Keratinocyte (primary cell): ENCODE measurements around the gene ASB15. TPM values are rescaled to one million over a fixed set of nuclear protein-coding genes. Genes with fewer than 3 reads are reported as not detected.

Experiments
- DNase-seq: peaks from one replicate; pipeline ENCODE4 v3.0.0-alpha.2; 2011; ENCODE audit warnings: low read depth, missing footprints, low spot score
- FAIRE-seq: peaks from 2 replicates; lab custom pipeline; 2011; peaks lifted over from hg19 to GRCh38; lab: Jason Lieb, UNC
- H2AFZ ChIP-seq: 2 replicates; pipeline ENCODE4 v1.6.0; 2012; ENCODE audit warnings: low read length, control low read depth, inconsistent platforms; ENCODE audit not compliant: control insufficient read depth
- H3K27ac ChIP-seq: 2 replicates; pipeline ENCODE4 v1.5.1; 2011; ENCODE audit warnings: low read length; ENCODE audit not compliant: control insufficient read depth, insufficient read depth
- H3K27me3 ChIP-seq: 3 replicates; pipeline ENCODE4 v1.6.0; 2011; ENCODE audit warnings: low read length; ENCODE audit not compliant: control insufficient read depth, insufficient read depth; ENCODE audit errors: extremely low read depth
- H3K36me3 ChIP-seq, 2 experiments: 2 replicates in 1 of 2; 3 replicates in 1 of 2; pipeline ENCODE4 v1.5.1; 2011; ENCODE audit warnings: low read length in 2 of 2, mild to moderate bottlenecking in 1 of 2; ENCODE audit not compliant: control insufficient read depth in 2 of 2, insufficient read depth in 2 of 2; ENCODE audit errors: extremely low read depth in 1 of 2
- H3K4me1 ChIP-seq: 3 replicates; pipeline ENCODE4 v1.5.1; 2011; ENCODE audit warnings: low read length; ENCODE audit not compliant: control insufficient read depth, insufficient read depth; ENCODE audit errors: extremely low read depth
- H3K4me2 ChIP-seq: 3 replicates; pipeline ENCODE4 v1.6.0; 2011; ENCODE audit warnings: low read depth, low read length; ENCODE audit not compliant: control insufficient read depth, insufficient read depth; ENCODE audit errors: extremely low read depth
- H3K4me3 ChIP-seq, 3 experiments: fragments of 200-600 bp in 1 of 3; sonication (generic) in 1 of 3; 2 replicates in 2 of 3; 3 replicates in 1 of 3; pipeline ENCODE4 v1.5.1; 2011 to 2016; ENCODE audit warnings: low read length in 3 of 3, mild to moderate bottlenecking in 3 of 3, control low read depth in 2 of 3, inconsistent platforms in 1 of 3, low read depth in 1 of 3, mixed read lengths in 1 of 3, mixed run types in 1 of 3, moderate library complexity in 1 of 3; ENCODE audit not compliant: control insufficient read depth in 2 of 3, insufficient read depth in 2 of 3; ENCODE audit errors: extremely low read depth in 1 of 3
- H3K79me2 ChIP-seq: 2 replicates; pipeline ENCODE4 v1.6.0; 2012; ENCODE audit warnings: low read length; ENCODE audit not compliant: control insufficient read depth, insufficient read depth
- H3K9ac ChIP-seq: 3 replicates; pipeline ENCODE4 v1.6.0; 2011; ENCODE audit warnings: low read length; ENCODE audit not compliant: control insufficient read depth, insufficient read depth; ENCODE audit errors: extremely low read depth
- H3K9me1 ChIP-seq: 3 replicates; pipeline ENCODE4 v1.6.0; 2011; ENCODE audit warnings: low read length; ENCODE audit not compliant: control insufficient read depth, insufficient read depth; ENCODE audit errors: extremely low read depth
- H3K9me3 ChIP-seq: 2 replicates; pipeline ENCODE4 v1.5.1; 2012; ENCODE audit warnings: low read depth, low read length; ENCODE audit not compliant: control insufficient read depth
- H4K20me1 ChIP-seq: 3 replicates; pipeline ENCODE4 v1.6.0; 2011; ENCODE audit warnings: low read length; ENCODE audit not compliant: control insufficient read depth, insufficient read depth; ENCODE audit errors: extremely low read depth
- EZH2 ChIP-seq: IDR thresholded peaks from one replicate; pipeline ENCODE4 v1.6.1; 2012; ENCODE audit warnings: inconsistent platforms, mild to moderate bottlenecking, low read length, moderate library complexity
- dilution Hi-C: fragments of 300-500 bp; cut with MboI; formaldehyde crosslinking; loops from one replicate; pipeline ENCODE4 v1.7.0; 2020; ENCODE audit warnings: low sequenced_read_pairs; ENCODE audit not compliant: extremely low pct_ligation_motif_present
- polyA plus RNA-seq, 5 experiments: library from polyadenylated mRNA; depleted of rRNA in 3 of 5; stranded (reverse) in 3 of 5; stranded (forward) in 1 of 5; unstranded in 1 of 5; fragments of >200 nt; gene quantifications; 1 replicate in 1 of 5; 2 replicates in 3 of 5; 3 replicates in 1 of 5; pipeline versions ENCODE4 v1.2.1 to v1.2.3, GENCODE V29; 2011 to 2012; ENCODE audit warnings: missing spikeins in 2 of 5, low read depth in 1 of 5, low replicate concordance in 1 of 5
- TF ChIP-seq, protein P1 (sequence below), 3 experiments: IDR thresholded peaks in 1 of 3; conservative IDR thresholded peaks in 1 of 3; optimal IDR thresholded peaks in 1 of 3; 2 replicates in 2 of 3; 3 replicates in 1 of 3; pipeline versions ENCODE3 to v1.5.1; 2011; ENCODE audit warnings: low read length in 3 of 3, mild to moderate bottlenecking in 3 of 3, moderate library complexity in 2 of 3, control low read depth in 1 of 3, inconsistent platforms in 1 of 3; ENCODE audit not compliant: insufficient read depth in 2 of 3; ENCODE audit errors: extremely low read depth in 1 of 3

Gene ASB15
- polyA plus RNA-seq, 1 donor (not counting 4 experiments of a cell fraction or from before 2014, with no cell fraction given): not detected

DNA sequence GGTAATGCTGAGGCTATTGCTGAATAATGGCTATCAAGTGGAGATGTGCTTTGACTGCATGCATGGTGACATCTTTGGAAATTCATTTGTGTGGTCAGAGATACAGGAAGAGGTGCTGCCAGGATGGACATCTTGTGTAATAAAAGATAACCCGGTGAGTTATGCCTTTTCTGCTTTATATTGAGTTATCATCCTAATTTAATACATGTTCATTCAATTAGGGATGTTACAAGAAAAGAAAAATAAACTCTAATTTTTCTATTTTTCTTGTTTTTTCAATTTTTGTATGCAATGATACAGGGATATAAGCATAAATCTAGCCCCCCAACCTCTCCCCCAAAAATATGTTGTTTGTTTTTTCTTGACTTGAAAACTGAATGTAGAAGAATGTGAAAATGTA lies 27.7 kb downstream of the ASB15 start:
- Histone ChIP-seq H3K4me3 (no peak overlapping the region), H2AFZ (no peak overlapping the region), H3K4me1 (peaks cover 12% of the 10 kb centered on the region), H3K27me3 (no peaks in the 10 kb centered on the region), H3K79me2 (no peaks in the 10 kb centered on the region), H4K20me1 (no peaks in the 10 kb centered on the region), H3K9me3 (no peaks in the 10 kb centered on the region), H3K36me3 (no peaks in the 10 kb centered on the region), H3K9ac (no peak overlapping the region), H3K9me1 (no peaks in the 10 kb centered on the region), H3K27ac (no peak overlapping the region), H3K4me2 (no peak overlapping the region)
- FAIRE-seq (no peak), DNase-seq (no peak)
- TF ChIP-seq, protein P1, sequence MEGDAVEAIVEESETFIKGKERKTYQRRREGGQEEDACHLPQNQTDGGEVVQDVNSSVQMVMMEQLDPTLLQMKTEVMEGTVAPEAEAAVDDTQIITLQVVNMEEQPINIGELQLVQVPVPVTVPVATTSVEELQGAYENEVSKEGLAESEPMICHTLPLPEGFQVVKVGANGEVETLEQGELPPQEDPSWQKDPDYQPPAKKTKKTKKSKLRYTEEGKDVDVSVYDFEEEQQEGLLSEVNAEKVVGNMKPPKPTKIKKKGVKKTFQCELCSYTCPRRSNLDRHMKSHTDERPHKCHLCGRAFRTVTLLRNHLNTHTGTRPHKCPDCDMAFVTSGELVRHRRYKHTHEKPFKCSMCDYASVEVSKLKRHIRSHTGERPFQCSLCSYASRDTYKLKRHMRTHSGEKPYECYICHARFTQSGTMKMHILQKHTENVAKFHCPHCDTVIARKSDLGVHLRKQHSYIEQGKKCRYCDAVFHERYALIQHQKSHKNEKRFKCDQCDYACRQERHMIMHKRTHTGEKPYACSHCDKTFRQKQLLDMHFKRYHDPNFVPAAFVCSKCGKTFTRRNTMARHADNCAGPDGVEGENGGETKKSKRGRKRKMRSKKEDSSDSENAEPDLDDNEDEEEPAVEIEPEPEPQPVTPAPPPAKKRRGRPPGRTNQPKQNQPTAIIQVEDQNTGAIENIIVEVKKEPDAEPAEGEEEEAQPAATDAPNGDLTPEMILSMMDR (optimal IDR thresholded peaks at IDR 0.05 in 1 of 3, IDR thresholded peaks at IDR 0.05 in 1 of 3, conservative IDR thresholded peaks at IDR 0.05 in 1 of 3; ENCODE audit: extremely low read depth in 1 of 3, insufficient read depth in 2 of 3, low read length in 3 of 3): no peak
- no peak for TF ChIP-seq EZH2
- dilution Hi-C loops: no loop called here

- FAIRE-seq (no peak), DNase-seq (no peak)
- Histone ChIP-seq H3K36me3 (no peaks in the 10 kb centered on the region), H3K9ac (no peak overlapping the region), H4K20me1 (no peaks in the 10 kb centered on the region), H3K9me1 (no peaks in the 10 kb centered on the region), H3K4me1 (peaks cover 17% of the 10 kb centered on the region), H3K9me3 (no peaks in the 10 kb centered on the region), H3K4me3 (no peak overlapping the region), H2AFZ (no peak overlapping the region), H3K27ac (no peak overlapping the region), H3K27me3 (no peaks in the 10 kb centered on the region), H3K4me2 (no peak overlapping the region), H3K79me2 (no peaks in the 10 kb centered on the region)
- dilution Hi-C loops: no loop called here
- TF ChIP-seq EZH2: no peak
- TF ChIP-seq, protein P1 (optimal IDR thresholded peaks at IDR 0.05 in 1 of 3, IDR thresholded peaks at IDR 0.05 in 1 of 3, conservative IDR thresholded peaks at IDR 0.05 in 1 of 3; ENCODE audit: extremely low read depth in 1 of 3, insufficient read depth in 2 of 3, low read length in 3 of 3): no peak
Observed at GRCh38 chr7:123632808-123633207, 31.2 kb downstream of the ASB15 start.
